Ascending aorta (tissue), 2 donors: ENCODE measurements around the gene AUTS2. TPM values are rescaled to one million over a fixed set of nuclear protein-coding genes. Genes with fewer than 3 reads are reported as not detected.

Source experiments
- DNase-seq, 2 donors: peaks; one replicate each; pipeline ENCODE4 v3.0.0-alpha.2; 2019; ENCODE audit warnings: low spot score in 2 of 2
- H3K27ac ChIP-seq, 2 donors: fragments of 200-600 bp; sonication (generic); one replicate each; pipeline ENCODE4 v1.5.1; 2016 to 2017; ENCODE audit warnings: mild to moderate bottlenecking in 1 of 2
- H3K27me3 ChIP-seq: fragments of 200-600 bp; sonication (generic); one replicate; pipeline ENCODE4 v1.5.1; 2017
- H3K36me3 ChIP-seq, 2 donors: fragments of 200-600 bp; sonication (generic); one replicate each; pipeline ENCODE4 v1.5.1; 2016
- H3K4me1 ChIP-seq, 2 donors: fragments of 200-600 bp; sonication (generic); one replicate each; pipeline ENCODE4 v1.5.1; 2016 to 2017; ENCODE audit warnings: mild to moderate bottlenecking in 1 of 2
- H3K4me3 ChIP-seq, 2 donors: fragments of 200-600 bp; sonication (generic); one replicate each; pipeline ENCODE4 v1.5.1; 2016 to 2017; ENCODE audit warnings: mild to moderate bottlenecking in 1 of 2
- H3K9me3 ChIP-seq, 2 donors: fragments of 200-600 bp; sonication (generic); one replicate each; pipeline ENCODE4 v1.5.1; 2016
- CTCF ChIP-seq, 3 experiments: fragments of 200-600 bp in 2 of 3; fragments of 450-650 bp in 1 of 3; sonication (generic) in 2 of 3; IDR thresholded peaks; one replicate each; pipeline ENCODE4 v1.5.1; 2016 to 2019; ENCODE audit warnings: antibody characterized with exemption in 3 of 3, mild to moderate bottlenecking in 1 of 3, moderate library complexity in 1 of 3
- intact Hi-C: fragments of 100-400 bp; cut with DNase I; formaldehyde crosslinking; loops from one replicate; pipeline ENCODE4 v1.15.1; 2023
- total RNA-seq: library from RNA; depleted of rRNA; stranded (reverse); fragments of >200 nt; gene quantifications from one replicate; pipeline ENCODE4 v1.1.0, GENCODE V29; 2016

The AUTS2 gene
- total RNA-seq, 1 donor from 2014 or later = 90.4 TPM

GRCh38 chr7:69620063-69620462 is 21.8 kb downstream of the AUTS2 start:
- DNase-seq = no peak
- no peak overlapping the region for H3K27ac ChIP-seq
- no peaks in the 10 kb centered on the region for H3K9me3 ChIP-seq
- intact Hi-C loops = no loop called here
- no peak overlapping the region for H3K4me3 ChIP-seq
- no peaks in the 10 kb centered on the region for H3K36me3 ChIP-seq
- H3K27me3 ChIP-seq = no peaks in the 10 kb centered on the region
- TF ChIP-seq CTCF (IDR thresholded peaks at IDR 0.05) = no peak
- no peaks in the 10 kb centered on the region for H3K4me1 ChIP-seq

GRCh38 chr7:69620650-69621049 is 22.4 kb downstream of the AUTS2 start:
- no peaks in the 10 kb centered on the region for H3K9me3 ChIP-seq
- intact Hi-C loops = no loop called here
- no peaks in the 10 kb centered on the region for H3K4me1 ChIP-seq
- TF ChIP-seq CTCF (IDR thresholded peaks at IDR 0.05) = no peak
- H3K27me3 ChIP-seq = no peaks in the 10 kb centered on the region
- H3K4me3 ChIP-seq = no peak overlapping the region
- no peak overlapping the region for H3K27ac ChIP-seq
- no peak for DNase-seq
- H3K36me3 ChIP-seq = no peaks in the 10 kb centered on the region

- no peak overlapping the region for H3K4me3 ChIP-seq
- no peaks in the 10 kb centered on the region for H3K27me3 ChIP-seq
- H3K4me1 ChIP-seq = no peaks in the 10 kb centered on the region
- intact Hi-C loops = no loop called here
- no peak for DNase-seq
- H3K27ac ChIP-seq = no peak overlapping the region
- H3K36me3 ChIP-seq = no peaks in the 10 kb centered on the region
- no peaks in the 10 kb centered on the region for H3K9me3 ChIP-seq
- TF ChIP-seq CTCF (IDR thresholded peaks at IDR 0.05) = no peak
Measured at GRCh38 chr7:69622014-69622835, 23.9 kb downstream of the AUTS2 start.

- no peak for TF ChIP-seq CTCF (IDR thresholded peaks at IDR 0.05)
- DNase-seq = no peak
- Histone ChIP-seq H3K36me3 (no peaks in the 10 kb centered on the region), H3K4me1 (no peaks in the 10 kb centered on the region), H3K9me3 (no peaks in the 10 kb centered on the region), H3K27me3 (no peaks in the 10 kb centered on the region), H3K4me3 (no peak overlapping the region), H3K27ac (no peak overlapping the region)
- intact Hi-C loops = no loop called here
Measured at GRCh38 chr7:69622960-69623359, 24.7 kb downstream of the AUTS2 start.

- Histone ChIP-seq H3K27ac (no peak overlapping the region), H3K9me3 (no peaks in the 10 kb centered on the region), H3K4me1 (no peaks in the 10 kb centered on the region), H3K27me3 (no peaks in the 10 kb centered on the region), H3K4me3 (no peak overlapping the region), H3K36me3 (no peaks in the 10 kb centered on the region)
- DNase-seq = no peak
- TF ChIP-seq CTCF (IDR thresholded peaks at IDR 0.05) = no peak
- intact Hi-C loops = no loop called here
Measured at GRCh38 chr7:69624435-69625230, 26.4 kb downstream of the AUTS2 start.
